Stomach (tissue), 9 donors: ENCODE data around the gene FAM50B. TPM values are rescaled to one million over a fixed set of nuclear protein-coding genes. Genes with fewer than 3 reads are reported as not detected.

ENCODE experiments used
- DNase-seq, 2 donors: peaks; one replicate each; pipeline versions ENCODE4 v3.0.0 to v3.0.0-alpha.2; 2013 to 2019
- H3K27ac ChIP-seq, 5 donors: fragments of 200-600 bp in 4 of 5; sonication (generic) in 4 of 5; one replicate each; pipeline ENCODE4 v1.5.1; 2013 to 2019; ENCODE audit warnings: mild to moderate bottlenecking in 1 of 5, moderate library complexity in 1 of 5
- H3K27me3 ChIP-seq, 3 donors: fragments of 200-600 bp; sonication (generic); one replicate each; pipeline ENCODE4 v1.5.1; 2017 to 2019; ENCODE audit warnings: mixed run types in 1 of 3
- H3K36me3 ChIP-seq, 4 donors: fragments of 200-600 bp; sonication (generic); 1 replicate in 3 of 4; 2 replicates in 1 of 4; pipeline ENCODE4 v1.5.1; 2016 to 2019
- H3K4me1 ChIP-seq, 4 donors: fragments of 200-600 bp; sonication (generic); one replicate each; pipeline ENCODE4 v1.5.1; 2016 to 2019
- H3K4me3 ChIP-seq, 4 donors: fragments of 200-600 bp; sonication (generic) in 3 of 4; one replicate each; pipeline ENCODE4 v1.5.1; 2016 to 2019; ENCODE audit warnings: mild to moderate bottlenecking in 1 of 4
- H3K9me3 ChIP-seq, 4 donors: fragments of 200-600 bp; sonication (generic); one replicate each; pipeline ENCODE4 v1.5.1; 2016 to 2019
- EP300 ChIP-seq: sonication (generic); formaldehyde crosslinking; IDR thresholded peaks from one replicate; pipeline ENCODE4 v1.6.1; 2017; ENCODE audit warnings: antibody characterized with exemption
- POLR2A ChIP-seq, 4 donors: fragments of 450-650 bp; IDR thresholded peaks; one replicate each; pipeline ENCODE4 v1.6.1; 2016; ENCODE audit warnings: antibody characterized with exemption in 4 of 4, control low read depth in 2 of 4, mild to moderate bottlenecking in 1 of 4, moderate library complexity in 1 of 4
- POLR2AphosphoS5 ChIP-seq, 3 donors: sonication (generic); formaldehyde crosslinking; IDR thresholded peaks; one replicate each; pipeline ENCODE4 v1.6.1; 2016; ENCODE audit warnings: antibody characterized with exemption in 3 of 3
- WGBS, 5 donors: extraction: QIAGEN DNeasy Blood & Tissue Kit in 3 of 5; methylation state at CpG; one replicate each; pipeline versions ENCODE4 v1.1.5 to v1.1.7; 2013 to 2018; 5-methylcytosine and 5-hydroxymethylcytosine counted together
- intact Hi-C: fragments of 100-400 bp; cut with DNase I; formaldehyde crosslinking; loops from one replicate; pipeline ENCODE4 v1.15.1; 2023; ENCODE audit warnings: low total_unique reads
- polyA plus RNA-seq, 3 donors: library from polyadenylated mRNA; stranded (reverse); fragments of 200-250 nt; gene quantifications; one replicate each; pipeline ENCODE4 v1.2.3, GENCODE V29; 2013
- total RNA-seq, 5 donors: library from RNA; depleted of rRNA; stranded (reverse); fragments of >200 nt; gene quantifications; one replicate each; pipeline versions ENCODE4 v1.1.0 to v1.2.3, GENCODE V29; 2014 to 2016
- TF ChIP-seq, protein P1 (sequence below), 7 experiments: fragments of 450-650 bp in 4 of 7; fragments of 200-600 bp in 3 of 7; sonication (generic) in 3 of 7; IDR thresholded peaks; one replicate each; pipeline ENCODE4 v1.5.1; 2016 to 2019; ENCODE audit warnings: antibody characterized with exemption in 7 of 7, control low read depth in 2 of 7, mild to moderate bottlenecking in 1 of 7
- donor health status: healthy with polysubstance abuse.
- donor health status: Bipolar disorder and iron deficiency.
- donor health status: healthy.

The FAM50B gene
- total and polyA plus RNA-seq, 8 donors = 2.0 to 11.8 (median 7.3) TPM; not detected in 1

- Histone ChIP-seq H3K36me3 (no peaks in the 10 kb centered on the region), H3K4me3 (no peak overlapping the region), H3K27me3 (no peaks in the 10 kb centered on the region), H3K9me3 (no peaks in the 10 kb centered on the region), H3K4me1 (peaks cover 7 to 21% (median 13%) of the 10 kb centered on the region in 4 donors), H3K27ac (no peak overlapping the region)
- intact Hi-C loops = no loop called here
- DNase-seq = no peak
- 94 to 97% (median 97%) methylated on average over 12 to 15 of the region's 15 CpGs for WGBS, 5 donors
- TF ChIP-seq POLR2A (IDR thresholded peaks at IDR 0.05) = no peak
- TF ChIP-seq POLR2AphosphoS5 (IDR thresholded peaks at IDR 0.05) = no peak
- no peak for TF ChIP-seq EP300
- TF ChIP-seq, protein P1, sequence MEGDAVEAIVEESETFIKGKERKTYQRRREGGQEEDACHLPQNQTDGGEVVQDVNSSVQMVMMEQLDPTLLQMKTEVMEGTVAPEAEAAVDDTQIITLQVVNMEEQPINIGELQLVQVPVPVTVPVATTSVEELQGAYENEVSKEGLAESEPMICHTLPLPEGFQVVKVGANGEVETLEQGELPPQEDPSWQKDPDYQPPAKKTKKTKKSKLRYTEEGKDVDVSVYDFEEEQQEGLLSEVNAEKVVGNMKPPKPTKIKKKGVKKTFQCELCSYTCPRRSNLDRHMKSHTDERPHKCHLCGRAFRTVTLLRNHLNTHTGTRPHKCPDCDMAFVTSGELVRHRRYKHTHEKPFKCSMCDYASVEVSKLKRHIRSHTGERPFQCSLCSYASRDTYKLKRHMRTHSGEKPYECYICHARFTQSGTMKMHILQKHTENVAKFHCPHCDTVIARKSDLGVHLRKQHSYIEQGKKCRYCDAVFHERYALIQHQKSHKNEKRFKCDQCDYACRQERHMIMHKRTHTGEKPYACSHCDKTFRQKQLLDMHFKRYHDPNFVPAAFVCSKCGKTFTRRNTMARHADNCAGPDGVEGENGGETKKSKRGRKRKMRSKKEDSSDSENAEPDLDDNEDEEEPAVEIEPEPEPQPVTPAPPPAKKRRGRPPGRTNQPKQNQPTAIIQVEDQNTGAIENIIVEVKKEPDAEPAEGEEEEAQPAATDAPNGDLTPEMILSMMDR (IDR thresholded peaks at IDR 0.05) = no peak
Observed at GRCh38 chr6:3813918-3814317, 35.3 kb upstream of the FAM50B start.

DNA sequence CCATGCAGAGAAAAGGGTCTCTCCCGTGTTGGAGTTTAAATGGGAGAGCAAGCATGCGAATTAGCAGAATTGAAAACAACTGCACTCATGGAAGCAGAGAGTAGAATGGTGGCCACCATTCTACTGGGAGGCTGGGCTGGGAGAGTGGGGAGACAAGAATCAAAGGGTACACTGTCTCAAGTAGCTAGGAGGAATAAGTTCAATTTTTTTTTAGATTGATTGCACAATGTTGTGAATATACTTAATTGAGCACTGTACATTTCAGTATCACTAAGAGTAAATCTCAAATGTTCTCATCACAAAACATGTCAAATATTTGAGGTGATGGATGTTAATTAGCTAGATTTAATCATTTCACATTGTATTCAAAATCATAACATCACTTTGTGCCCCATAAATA, 34.6 kb upstream of the FAM50B start:
- H3K4me3 ChIP-seq = no peak overlapping the region
- H3K4me1 ChIP-seq = peaks cover 2 to 16% (median 8%) of the 10 kb centered on the region in 4 donors
- WGBS, 5 donors = 90 to 96% (median 94%) methylated on average over 2 of the region's 2 CpGs
- intact Hi-C loops = no loop called here
- no peaks in the 10 kb centered on the region for H3K27me3 ChIP-seq
- no peak for DNase-seq
- TF ChIP-seq POLR2AphosphoS5 (IDR thresholded peaks at IDR 0.05) (no peak), EP300 (no peak), POLR2A (IDR thresholded peaks at IDR 0.05) (no peak)
- TF ChIP-seq, protein P1 (IDR thresholded peaks at IDR 0.05) = no peak
- no peaks in the 10 kb centered on the region for H3K9me3 ChIP-seq
- H3K27ac ChIP-seq = no peak overlapping the region
- H3K36me3 ChIP-seq = no peaks in the 10 kb centered on the region

GRCh38 chr6:3816251-3816650, 32.9 kb upstream of the FAM50B start:
- no peak overlapping the region for H3K4me3 ChIP-seq
- TF ChIP-seq POLR2AphosphoS5 (IDR thresholded peaks at IDR 0.05) (no peak), POLR2A (IDR thresholded peaks at IDR 0.05) (no peak), EP300 (no peak)
- TF ChIP-seq, protein P1 (IDR thresholded peaks at IDR 0.05) = no peak
- no peaks in the 10 kb centered on the region for H3K36me3 ChIP-seq
- peaks cover 0 to 16% (median 9%) of the 10 kb centered on the region in 4 donors for H3K4me1 ChIP-seq
- WGBS, 5 donors = 32 to 66% (median 43%) methylated on average over 2 of the region's 2 CpGs
- intact Hi-C loops = no loop called here
- H3K9me3 ChIP-seq = no peaks in the 10 kb centered on the region
- no peak for DNase-seq
- no peak overlapping the region for H3K27ac ChIP-seq
- no peaks in the 10 kb centered on the region for H3K27me3 ChIP-seq

- peak overlapping the region in 3 of 5 donors; percentile 3 to 41 (median 8) for H3K27ac ChIP-seq
- H3K4me1 ChIP-seq = peaks cover 11 to 33% (median 20%) of the 10 kb centered on the region in 4 donors
- intact Hi-C loops = loop anchor here (10.0 kb wide), 1 partner anchor 75 kb away; no protein-coding TSS in a partner anchor
- no peaks in the 10 kb centered on the region for H3K9me3 ChIP-seq
- H3K4me3 ChIP-seq = no peak overlapping the region
- DNase-seq = no peak
- H3K36me3 ChIP-seq = no peaks in the 10 kb centered on the region
- H3K27me3 ChIP-seq = no peaks in the 10 kb centered on the region
- TF ChIP-seq, protein P1 (IDR thresholded peaks at IDR 0.05) = no peak
- TF ChIP-seq POLR2A (IDR thresholded peaks at IDR 0.05) = no peak
- no peak for TF ChIP-seq POLR2AphosphoS5 (IDR thresholded peaks at IDR 0.05)
- TF ChIP-seq EP300 = no peak
- WGBS, 5 donors = 70 to 83% (median 75%) methylated on average over 7 to 12 of the region's 12 CpGs
Observed at GRCh38 chr6:3819161-3820110, 29.7 kb upstream of the FAM50B start.
